Measurements from ENCODE around the gene TAF11.

Gene TAF11

GRCh38 chr6:34837528-34837927 is 50.3 kb downstream of the TAF11 start:
- no peak for TF ChIP-seq TEAD4 (IDR thresholded peaks at IDR 0.05)
- TF ChIP-seq TAF1 (IDR thresholded peaks at IDR 0.05; ENCODE audit: low read depth), result no peak
- TF ChIP-seq YY1 (IDR thresholded peaks at IDR 0.05; ENCODE audit: low read depth), result no peak
- no peak for TF ChIP-seq TCF12 (IDR thresholded peaks at IDR 0.05; ENCODE audit: low read depth)
- no peak for TF ChIP-seq CREB1 (IDR thresholded peaks at IDR 0.05; ENCODE audit: low read depth)
- TF ChIP-seq USF1 (IDR thresholded peaks at IDR 0.05), result no peak
- no peak for TF ChIP-seq MAX (IDR thresholded peaks at IDR 0.05)
- TF ChIP-seq FOXM1 (IDR thresholded peaks at IDR 0.05; ENCODE audit: borderline replicate concordance, low read depth), result no peak
- no peak for TF ChIP-seq EGR1 (IDR thresholded peaks at IDR 0.05)
- no peak for TF ChIP-seq REST (IDR thresholded peaks at IDR 0.05; ENCODE audit: low read depth)
- no peak for TF ChIP-seq ZBTB7A (IDR thresholded peaks at IDR 0.05; ENCODE audit: low read depth)
- no peak for TF ChIP-seq CEBPB (IDR thresholded peaks at IDR 0.05)
- no peak for TF ChIP-seq EP300 (IDR thresholded peaks at IDR 0.05; ENCODE audit: borderline replicate concordance)
- no peak for TF ChIP-seq RAD21 (IDR thresholded peaks at IDR 0.05; ENCODE audit: low read depth)
- no peak for TF ChIP-seq NFIC (IDR thresholded peaks at IDR 0.05)

GRCh38 chr6:34836451-34836850 is 51.4 kb downstream of the TAF11 start:
- TF ChIP-seq EGR1 (IDR thresholded peaks at IDR 0.05) (no peak), USF1 (IDR thresholded peaks at IDR 0.05) (no peak), FOXM1 (IDR thresholded peaks at IDR 0.05; ENCODE audit: borderline replicate concordance, low read depth) (no peak), TEAD4 (IDR thresholded peaks at IDR 0.05) (no peak), CREB1 (IDR thresholded peaks at IDR 0.05; ENCODE audit: low read depth) (no peak), EP300 (IDR thresholded peaks at IDR 0.05; ENCODE audit: borderline replicate concordance) (no peak), REST (IDR thresholded peaks at IDR 0.05; ENCODE audit: low read depth) (no peak), RAD21 (IDR thresholded peaks at IDR 0.05; ENCODE audit: low read depth) (no peak), TAF1 (IDR thresholded peaks at IDR 0.05; ENCODE audit: low read depth) (no peak), NFIC (IDR thresholded peaks at IDR 0.05) (no peak), MAX (IDR thresholded peaks at IDR 0.05) (no peak)

GRCh38 chr6:34836008-34836407 is 51.8 kb downstream of the TAF11 start:
- TF ChIP-seq EP300 (IDR thresholded peaks at IDR 0.05; ENCODE audit: borderline replicate concordance) (no peak), YY1 (IDR thresholded peaks at IDR 0.05; ENCODE audit: low read depth) (no peak), TAF1 (IDR thresholded peaks at IDR 0.05; ENCODE audit: low read depth) (no peak), TCF12 (IDR thresholded peaks at IDR 0.05; ENCODE audit: low read depth) (no peak), EGR1 (IDR thresholded peaks at IDR 0.05) (no peak), USF1 (IDR thresholded peaks at IDR 0.05) (no peak), REST (IDR thresholded peaks at IDR 0.05; ENCODE audit: low read depth) (no peak), MAX (IDR thresholded peaks at IDR 0.05) (no peak), TEAD4 (IDR thresholded peaks at IDR 0.05) (no peak), RAD21 (IDR thresholded peaks at IDR 0.05; ENCODE audit: low read depth) (no peak), CREB1 (IDR thresholded peaks at IDR 0.05; ENCODE audit: low read depth) (no peak)

Data from Ishikawa (cell line).